ENCODE measurements around the gene ANKRD52.
"Not testable (repeated sequence)": the region's sequence is repeated elsewhere in the genome, so short reads cannot be mapped to it uniquely, and the experiment has no call there.

The ANKRD52 gene

DNA sequence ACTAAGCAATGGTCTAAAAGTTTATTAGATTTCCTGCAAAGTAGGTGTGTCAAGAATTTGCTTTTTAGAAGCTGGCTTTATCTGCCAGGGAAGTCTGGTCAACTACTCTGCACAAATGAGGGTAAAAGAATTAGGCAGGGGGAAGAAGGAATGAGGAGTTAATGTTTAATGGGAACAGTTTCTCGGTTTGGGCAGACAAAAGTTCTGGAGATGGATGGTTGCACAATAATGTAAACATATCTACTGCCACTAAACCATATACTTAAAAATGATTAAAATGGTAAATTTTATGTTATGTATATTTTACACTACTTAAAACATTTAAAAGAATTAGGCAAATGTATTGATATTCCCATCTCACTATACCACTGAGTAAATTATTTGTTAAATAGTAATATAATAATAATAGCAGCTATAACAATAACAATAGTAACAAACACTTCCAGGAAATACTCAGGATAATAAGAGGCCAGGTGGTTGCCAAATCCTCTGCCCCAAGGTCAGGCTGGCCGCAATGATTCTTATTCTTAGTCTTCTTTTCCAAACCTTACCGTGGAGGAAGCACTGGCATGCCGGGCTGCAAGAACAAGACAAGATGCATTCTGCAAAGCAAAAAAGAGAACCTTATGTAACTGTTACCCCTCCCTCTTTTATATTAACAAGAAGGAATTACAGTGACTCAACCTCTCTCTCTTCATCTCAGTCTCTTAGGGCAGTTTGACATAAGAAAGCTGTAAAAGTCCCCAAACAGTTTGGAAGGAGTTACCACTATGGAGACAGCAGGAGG, 28.1 kb upstream of the ANKRD52 start:
- peaks cover 5% of the 10 kb centered on the region; the same call in 1 of the 2 replicates for H3F3A ChIP-seq (ENCODE audit: insufficient read depth)
- no peak overlapping the region for H3K4me2 ChIP-seq (ENCODE audit: low read depth, low read length, poor library complexity, severe bottlenecking)
- H3K36me3 ChIP-seq (ENCODE audit: low read length): peaks cover 38% of the 10 kb centered on the region
- H3K79me2 ChIP-seq (ENCODE audit: insufficient read depth, low read length): peaks cover 46% of the 10 kb centered on the region
- H3K27ac ChIP-seq (ENCODE audit: low read depth, low read length): no peak overlapping the region
- no peak overlapping the region for H3K9ac ChIP-seq (ENCODE audit: low read length)
- no peaks in the 10 kb centered on the region for H3K9me3 ChIP-seq (ENCODE audit: insufficient read depth, low read length)
- H3K4me3 ChIP-seq (ENCODE audit: insufficient read depth, low read length, poor library complexity, severe bottlenecking): no peak overlapping the region
- TF ChIP-seq, protein P1, sequence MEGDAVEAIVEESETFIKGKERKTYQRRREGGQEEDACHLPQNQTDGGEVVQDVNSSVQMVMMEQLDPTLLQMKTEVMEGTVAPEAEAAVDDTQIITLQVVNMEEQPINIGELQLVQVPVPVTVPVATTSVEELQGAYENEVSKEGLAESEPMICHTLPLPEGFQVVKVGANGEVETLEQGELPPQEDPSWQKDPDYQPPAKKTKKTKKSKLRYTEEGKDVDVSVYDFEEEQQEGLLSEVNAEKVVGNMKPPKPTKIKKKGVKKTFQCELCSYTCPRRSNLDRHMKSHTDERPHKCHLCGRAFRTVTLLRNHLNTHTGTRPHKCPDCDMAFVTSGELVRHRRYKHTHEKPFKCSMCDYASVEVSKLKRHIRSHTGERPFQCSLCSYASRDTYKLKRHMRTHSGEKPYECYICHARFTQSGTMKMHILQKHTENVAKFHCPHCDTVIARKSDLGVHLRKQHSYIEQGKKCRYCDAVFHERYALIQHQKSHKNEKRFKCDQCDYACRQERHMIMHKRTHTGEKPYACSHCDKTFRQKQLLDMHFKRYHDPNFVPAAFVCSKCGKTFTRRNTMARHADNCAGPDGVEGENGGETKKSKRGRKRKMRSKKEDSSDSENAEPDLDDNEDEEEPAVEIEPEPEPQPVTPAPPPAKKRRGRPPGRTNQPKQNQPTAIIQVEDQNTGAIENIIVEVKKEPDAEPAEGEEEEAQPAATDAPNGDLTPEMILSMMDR (IDR thresholded peaks at IDR 0.05; ENCODE audit: insufficient read depth, low read length, poor library complexity, severe bottlenecking): no peak
- no peak for TF ChIP-seq EZH2phosphoT487 (conservative IDR thresholded peaks at IDR 0.05; ENCODE audit: low read length)
- H3K27me3 ChIP-seq (ENCODE audit: low read length): no peaks in the 10 kb centered on the region
- H4K20me1 ChIP-seq (ENCODE audit: low read depth, low read length): peaks cover 3% of the 10 kb centered on the region; the same call in 1 of the 2 replicates
- H2AFZ ChIP-seq (ENCODE audit: low read depth, low read length, severe bottlenecking): no peak overlapping the region
- no peaks in the 10 kb centered on the region for H3K9me2 ChIP-seq (replicated peaks; ENCODE audit: insufficient read depth, low read length)

DNA sequence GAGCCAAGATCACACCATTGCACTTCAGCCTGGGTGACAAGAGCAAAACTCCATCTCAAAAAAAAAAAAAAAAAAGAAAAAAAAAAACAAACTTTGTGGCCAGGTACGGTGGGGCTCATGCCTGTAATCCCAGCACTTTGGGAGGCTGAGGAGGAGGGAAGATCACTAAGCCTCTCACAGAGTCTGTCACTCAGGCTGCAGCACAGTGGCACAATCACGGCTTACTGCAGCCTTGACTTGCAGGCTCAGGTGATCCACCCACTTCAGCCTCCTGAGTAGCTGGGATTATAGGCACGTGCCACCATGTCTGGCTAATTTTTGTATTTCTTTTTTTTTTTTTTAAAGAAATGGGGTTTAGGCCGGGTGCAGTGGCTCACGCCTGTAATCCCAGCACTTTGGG, 26.1 kb upstream of the ANKRD52 start:
- H3K27me3 ChIP-seq (ENCODE audit: low read length); H3F3A ChIP-seq (ENCODE audit: insufficient read depth); H3K4me3 ChIP-seq (ENCODE audit: insufficient read depth, low read length, poor library complexity, severe bottlenecking); H3K9me2 ChIP-seq (replicated peaks; ENCODE audit: insufficient read depth, low read length); H3K9me3 ChIP-seq (ENCODE audit: insufficient read depth, low read length); H2AFZ ChIP-seq (ENCODE audit: low read depth, low read length, severe bottlenecking); H3K4me2 ChIP-seq (ENCODE audit: low read depth, low read length, poor library complexity, severe bottlenecking); H3K27ac ChIP-seq (ENCODE audit: low read depth, low read length); H3K9ac ChIP-seq (ENCODE audit: low read length); H4K20me1 ChIP-seq (ENCODE audit: low read depth, low read length): not testable (repeated sequence)
- Histone ChIP-seq H3K79me2 (ENCODE audit: insufficient read depth, low read length) (peaks cover 26% of the 10 kb centered on the region), H3K36me3 (ENCODE audit: low read length) (peaks cover 35% of the 10 kb centered on the region)

DNA sequence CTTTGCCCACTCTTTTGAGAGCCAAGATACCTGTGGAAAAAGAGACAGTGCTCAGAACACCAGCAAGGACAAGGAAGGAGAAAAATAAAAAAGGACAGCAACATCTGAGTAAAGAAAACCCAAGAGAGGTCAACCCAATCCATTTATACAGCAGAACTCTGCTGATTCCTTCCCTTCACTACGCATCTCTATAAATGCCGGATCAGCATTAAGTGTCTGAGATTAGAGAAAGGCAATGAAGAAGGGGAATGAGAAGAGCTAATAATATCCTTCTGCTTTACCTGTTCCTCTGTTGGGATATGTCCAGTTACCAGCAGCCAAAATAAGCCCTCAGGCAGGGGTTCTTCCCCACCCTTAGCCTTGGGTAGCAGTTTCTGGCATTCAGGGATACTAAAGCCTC, 24.4 kb upstream of the ANKRD52 start:
- no peak overlapping the region for H3K9ac ChIP-seq (ENCODE audit: low read length)
- H3K9me2 ChIP-seq (replicated peaks; ENCODE audit: insufficient read depth, low read length): no peaks in the 10 kb centered on the region
- H3K79me2 ChIP-seq (ENCODE audit: insufficient read depth, low read length): peaks cover 10% of the 10 kb centered on the region; the same call in 1 of the 2 replicates
- H3F3A ChIP-seq (ENCODE audit: insufficient read depth): no peaks in the 10 kb centered on the region
- TF ChIP-seq EZH2phosphoT487 (conservative IDR thresholded peaks at IDR 0.05; ENCODE audit: low read length): no peak
- TF ChIP-seq, protein P1 (IDR thresholded peaks at IDR 0.05; ENCODE audit: insufficient read depth, low read length, poor library complexity, severe bottlenecking): no peak
- H2AFZ ChIP-seq (ENCODE audit: low read depth, low read length, severe bottlenecking): no peak overlapping the region
- peaks cover 35% of the 10 kb centered on the region for H3K36me3 ChIP-seq (ENCODE audit: low read length)
- H4K20me1 ChIP-seq (ENCODE audit: low read depth, low read length): no peaks in the 10 kb centered on the region
- H3K27ac ChIP-seq (ENCODE audit: low read depth, low read length): no peak overlapping the region
- no peaks in the 10 kb centered on the region for H3K9me3 ChIP-seq (ENCODE audit: insufficient read depth, low read length)
- H3K4me3 ChIP-seq (ENCODE audit: insufficient read depth, low read length, poor library complexity, severe bottlenecking): no peak overlapping the region
- no peaks in the 10 kb centered on the region for H3K27me3 ChIP-seq (ENCODE audit: low read length)
- no peak overlapping the region for H3K4me2 ChIP-seq (ENCODE audit: low read depth, low read length, poor library complexity, severe bottlenecking)

DNA sequence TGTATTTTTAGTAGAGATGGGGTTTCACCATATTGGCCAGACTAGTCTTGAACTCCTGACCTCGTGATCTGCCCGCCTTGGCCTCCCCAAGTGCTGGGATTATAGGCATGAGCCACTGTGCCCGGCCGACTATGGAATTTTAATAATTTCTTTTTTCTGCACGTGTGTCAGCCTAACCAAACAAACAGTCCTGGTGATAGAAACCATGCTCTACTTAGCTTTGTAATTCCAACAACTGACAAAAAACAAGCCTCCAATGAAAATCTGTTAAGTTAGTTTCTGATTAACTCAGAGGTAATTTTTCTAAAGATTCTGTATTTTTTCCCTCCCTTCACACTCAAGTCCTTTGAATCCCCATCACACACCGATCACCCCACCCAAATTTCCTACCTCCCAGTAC, 23.8 kb upstream of the ANKRD52 start:
- no peak overlapping the region for H3K27ac ChIP-seq (ENCODE audit: low read depth, low read length)
- TF ChIP-seq, protein P1 (IDR thresholded peaks at IDR 0.05; ENCODE audit: insufficient read depth, low read length, poor library complexity, severe bottlenecking): no peak
- TF ChIP-seq EZH2phosphoT487 (conservative IDR thresholded peaks at IDR 0.05; ENCODE audit: low read length): no peak
- no peaks in the 10 kb centered on the region for H3K9me3 ChIP-seq (ENCODE audit: insufficient read depth, low read length)
- H3K36me3 ChIP-seq (ENCODE audit: low read length): peaks cover 35% of the 10 kb centered on the region
- H3F3A ChIP-seq (ENCODE audit: insufficient read depth): no peaks in the 10 kb centered on the region
- no peak overlapping the region for H3K9ac ChIP-seq (ENCODE audit: low read length)
- no peak overlapping the region for H3K4me2 ChIP-seq (ENCODE audit: low read depth, low read length, poor library complexity, severe bottlenecking)
- H4K20me1 ChIP-seq (ENCODE audit: low read depth, low read length): no peaks in the 10 kb centered on the region
- no peaks in the 10 kb centered on the region for H3K9me2 ChIP-seq (replicated peaks; ENCODE audit: insufficient read depth, low read length)
- H3K79me2 ChIP-seq (ENCODE audit: insufficient read depth, low read length): peaks cover 4% of the 10 kb centered on the region; the same call in 1 of the 2 replicates
- no peak overlapping the region for H2AFZ ChIP-seq (ENCODE audit: low read depth, low read length, severe bottlenecking)
- no peak overlapping the region for H3K4me3 ChIP-seq (ENCODE audit: insufficient read depth, low read length, poor library complexity, severe bottlenecking)
- H3K27me3 ChIP-seq (ENCODE audit: low read length): no peaks in the 10 kb centered on the region

Measured in SU-DHL-6 (cell line).